Measurements from ENCODE around the gene NOVA2. TPM values are rescaled to one million over a fixed set of nuclear protein-coding genes. Genes with fewer than 3 reads are reported as not detected.

The NOVA2 gene
- total and polyA plus RNA-seq, 2 of the 8 experiments (the other 6 are each of a cell fraction or from before 2014, with no cell fraction given) = 3.2 to 24.6 TPM

DNA sequence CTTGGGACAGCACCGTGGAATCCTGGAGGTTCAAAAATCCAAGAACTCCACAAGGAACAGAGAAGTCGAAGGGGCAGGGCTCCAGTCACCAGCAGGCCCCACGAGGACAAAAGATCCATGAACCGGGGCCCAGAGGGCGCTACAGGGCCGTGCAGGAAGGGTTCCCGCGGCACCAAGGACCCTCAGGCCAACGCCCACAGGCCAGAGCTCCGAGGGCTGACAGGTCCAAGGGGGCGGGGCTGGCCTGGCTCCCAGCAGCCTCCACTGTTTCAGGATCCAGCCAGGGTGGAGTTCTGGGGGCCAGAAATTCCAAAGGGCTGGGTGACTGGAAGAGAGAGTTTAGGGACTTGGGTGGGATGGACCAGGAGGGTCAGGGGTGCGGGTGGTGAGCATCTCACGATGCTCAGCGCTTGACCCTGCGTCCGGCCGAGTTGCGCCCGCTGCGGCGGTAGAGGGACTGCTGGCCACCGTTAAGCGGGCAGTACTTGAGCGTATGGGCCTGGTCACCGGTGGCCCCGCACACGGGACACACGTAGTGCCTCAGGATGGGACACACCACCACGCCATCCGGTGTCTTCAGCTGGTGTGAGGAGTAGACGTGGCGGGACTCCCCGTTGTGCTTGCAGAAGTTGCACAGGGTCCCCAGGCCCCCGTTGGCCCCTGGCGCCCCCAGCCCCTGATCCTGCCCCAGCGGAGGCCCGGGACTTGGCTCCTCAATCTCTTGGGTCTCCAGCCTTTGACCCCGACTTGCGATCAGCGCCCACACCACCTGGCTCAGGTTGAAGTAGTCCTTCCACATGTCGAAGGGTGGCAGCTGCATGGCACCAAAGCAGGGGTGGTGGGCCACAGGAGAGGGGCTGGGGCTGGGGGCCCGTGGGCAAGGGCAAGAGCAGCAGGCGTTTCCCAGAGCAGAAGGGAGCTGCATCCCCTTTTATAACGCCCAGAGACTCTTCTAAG, 59.5 kb downstream of the NOVA2 start, which contains the start of gene NANOS2 (continued):
- TF ChIP-seq BCL11A (IDR thresholded peaks at IDR 0.05; ENCODE audit: low read depth in 2 of 2, low read length in 2 of 2) (no peak), YY1 (IDR thresholded peaks at IDR 0.05; ENCODE audit: low read depth, low read length) (no peak), RXRA (IDR thresholded peaks at IDR 0.05; ENCODE audit: insufficient read depth, low read depth, low read length) (no peak), CREB1 (IDR thresholded peaks at IDR 0.05) (peak; percentile 26; the same call in 1 of the 2 replicates), CBX8 (IDR thresholded peaks at IDR 0.05; ENCODE audit: borderline replicate concordance, low read depth, low read length) (no peak), EZH2 (IDR thresholded peaks at IDR 0.05; ENCODE audit: low read depth, low read length, severe bottlenecking) (no peak), SIN3A (conservative IDR thresholded peaks at IDR 0.05 in 1 of 2, IDR thresholded peaks at IDR 0.05 in 1 of 2; ENCODE audit: low read depth in 1 of 2, low read length in 2 of 2) (peak in 1 of 2 experiments; percentile 87; a peak in 2 of 4 replicates), RAD21 (IDR thresholded peaks at IDR 0.05 in 1 of 2, conservative IDR thresholded peaks at IDR 0.05 in 1 of 2; ENCODE audit: low read depth in 2 of 2, low read length in 2 of 2) (peak; percentile 89 to 93), ASH2L (IDR thresholded peaks at IDR 0.05; ENCODE audit: low read length) (no peak), CBX5 (IDR thresholded peaks at IDR 0.05; ENCODE audit: low read depth, low read length) (no peak), BRCA1 (IDR thresholded peaks at IDR 0.05; ENCODE audit: low read depth, low read length) (no peak), JUND (IDR thresholded peaks at IDR 0.05; ENCODE audit: low read length) (0 out of 2 replicates have a peak, but pooled peaks have one; percentile 20), TEAD4 (IDR thresholded peaks at IDR 0.05; ENCODE audit: low read depth, low read length) (no peak), CHD1 (IDR thresholded peaks at IDR 0.05; ENCODE audit: low read depth, low read length) (no peak), TAF1 (IDR thresholded peaks at IDR 0.05; ENCODE audit: low read depth, low read length) (no peak), POU5F1 (IDR thresholded peaks at IDR 0.05; ENCODE audit: low read depth, low read length) (no peak), SAP30 (IDR thresholded peaks at IDR 0.05; ENCODE audit: insufficient read depth, insufficient replicate concordance, low read length) (no peak), TBP (IDR thresholded peaks at IDR 0.05; ENCODE audit: low read depth, low read length) (no peak), GABPA (IDR thresholded peaks at IDR 0.05; ENCODE audit: borderline replicate concordance, insufficient read depth, low read length) (0 out of 2 replicates have a peak, but pooled peaks have one; percentile 13), JUN (IDR thresholded peaks at IDR 0.05; ENCODE audit: low read depth, low read length) (no peak)
- TF ChIP-seq, protein P1, sequence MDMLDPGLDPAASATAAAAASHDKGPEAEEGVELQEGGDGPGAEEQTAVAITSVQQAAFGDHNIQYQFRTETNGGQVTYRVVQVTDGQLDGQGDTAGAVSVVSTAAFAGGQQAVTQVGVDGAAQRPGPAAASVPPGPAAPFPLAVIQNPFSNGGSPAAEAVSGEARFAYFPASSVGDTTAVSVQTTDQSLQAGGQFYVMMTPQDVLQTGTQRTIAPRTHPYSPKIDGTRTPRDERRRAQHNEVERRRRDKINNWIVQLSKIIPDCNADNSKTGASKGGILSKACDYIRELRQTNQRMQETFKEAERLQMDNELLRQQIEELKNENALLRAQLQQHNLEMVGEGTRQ (IDR thresholded peaks at IDR 0.05; ENCODE audit: low read length) = no peak
- TF ChIP-seq, protein P2, sequence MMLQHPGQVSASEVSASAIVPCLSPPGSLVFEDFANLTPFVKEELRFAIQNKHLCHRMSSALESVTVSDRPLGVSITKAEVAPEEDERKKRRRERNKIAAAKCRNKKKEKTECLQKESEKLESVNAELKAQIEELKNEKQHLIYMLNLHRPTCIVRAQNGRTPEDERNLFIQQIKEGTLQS (IDR thresholded peaks at IDR 0.05; ENCODE audit: insufficient read depth, low read depth, low read length) = no peak
